ENCODE measurements around the gene ACBD6. TPM values are rescaled to one million over a fixed set of nuclear protein-coding genes. Genes with fewer than 3 reads are reported as not detected.

ACBD6 gene
- total RNA-seq, 1 donor: 54.0 TPM

GRCh38 chr1:180360333-180361075 lies 141.9 kb downstream of the ACBD6 start:
- no peak overlapping the region for H3K4me3 ChIP-seq (ENCODE audit: low read depth, low read length)
- peak; percentile 49 for DNase-seq (ENCODE audit: low read depth)
- TF ChIP-seq, protein P1, sequence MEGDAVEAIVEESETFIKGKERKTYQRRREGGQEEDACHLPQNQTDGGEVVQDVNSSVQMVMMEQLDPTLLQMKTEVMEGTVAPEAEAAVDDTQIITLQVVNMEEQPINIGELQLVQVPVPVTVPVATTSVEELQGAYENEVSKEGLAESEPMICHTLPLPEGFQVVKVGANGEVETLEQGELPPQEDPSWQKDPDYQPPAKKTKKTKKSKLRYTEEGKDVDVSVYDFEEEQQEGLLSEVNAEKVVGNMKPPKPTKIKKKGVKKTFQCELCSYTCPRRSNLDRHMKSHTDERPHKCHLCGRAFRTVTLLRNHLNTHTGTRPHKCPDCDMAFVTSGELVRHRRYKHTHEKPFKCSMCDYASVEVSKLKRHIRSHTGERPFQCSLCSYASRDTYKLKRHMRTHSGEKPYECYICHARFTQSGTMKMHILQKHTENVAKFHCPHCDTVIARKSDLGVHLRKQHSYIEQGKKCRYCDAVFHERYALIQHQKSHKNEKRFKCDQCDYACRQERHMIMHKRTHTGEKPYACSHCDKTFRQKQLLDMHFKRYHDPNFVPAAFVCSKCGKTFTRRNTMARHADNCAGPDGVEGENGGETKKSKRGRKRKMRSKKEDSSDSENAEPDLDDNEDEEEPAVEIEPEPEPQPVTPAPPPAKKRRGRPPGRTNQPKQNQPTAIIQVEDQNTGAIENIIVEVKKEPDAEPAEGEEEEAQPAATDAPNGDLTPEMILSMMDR (IDR thresholded peaks at IDR 0.05; ENCODE audit: insufficient read depth, low read length): no peak

- no peak overlapping the region for H3K4me3 ChIP-seq (ENCODE audit: low read depth, low read length)
- TF ChIP-seq, protein P1 (IDR thresholded peaks at IDR 0.05; ENCODE audit: insufficient read depth, low read length): no peak
- DNase-seq (ENCODE audit: low read depth): peak; percentile 35
Measured at GRCh38 chr1:180358649-180359048, 143.7 kb downstream of the ACBD6 start.

DNA sequence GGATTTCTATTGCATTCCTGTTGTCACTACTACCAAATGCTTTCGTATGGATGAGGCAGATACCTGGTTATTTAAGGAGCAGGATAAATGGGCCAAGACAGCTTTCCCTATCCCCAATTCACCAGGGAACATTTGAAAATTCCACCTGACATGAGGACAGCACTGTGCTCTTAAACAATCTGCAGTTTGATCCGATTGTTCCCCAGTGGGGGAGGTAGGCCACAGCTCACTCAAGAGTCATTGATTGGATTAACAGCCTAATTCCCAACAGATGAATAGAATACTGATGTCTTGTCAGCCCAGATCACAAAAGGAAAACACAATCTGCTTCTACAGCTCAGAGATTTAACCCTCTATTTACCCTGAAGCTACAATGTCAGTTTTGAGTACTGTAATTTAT lies 148.4 kb downstream of the ACBD6 start:
- DNase-seq (ENCODE audit: low read depth): no peak
- TF ChIP-seq, protein P1 (IDR thresholded peaks at IDR 0.05; ENCODE audit: insufficient read depth, low read length): no peak
- no peak overlapping the region for H3K4me3 ChIP-seq (ENCODE audit: low read depth, low read length)

DNA sequence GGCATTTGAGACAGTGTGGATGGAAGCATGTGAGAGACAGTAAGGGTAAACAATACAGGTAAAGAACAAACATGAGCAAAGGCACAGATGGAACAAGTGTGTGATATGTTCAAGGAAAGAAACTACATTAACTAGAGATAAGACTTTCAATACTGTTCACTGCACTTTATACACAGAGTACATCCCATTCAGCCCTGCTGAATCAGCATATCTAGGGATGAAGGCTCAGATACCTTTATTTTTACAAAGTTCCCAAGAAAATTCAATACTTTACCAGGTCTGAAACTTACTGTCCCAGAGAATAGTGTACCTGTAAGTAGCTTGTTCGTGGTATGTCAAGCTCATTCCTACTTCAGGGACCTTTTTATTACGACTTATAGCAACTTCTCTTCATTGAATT lies 149.8 kb downstream of the ACBD6 start:
- TF ChIP-seq, protein P1 (IDR thresholded peaks at IDR 0.05; ENCODE audit: insufficient read depth, low read length): no peak
- H3K4me3 ChIP-seq (ENCODE audit: low read depth, low read length): no peak overlapping the region
- no peak for DNase-seq (ENCODE audit: low read depth)

DNA sequence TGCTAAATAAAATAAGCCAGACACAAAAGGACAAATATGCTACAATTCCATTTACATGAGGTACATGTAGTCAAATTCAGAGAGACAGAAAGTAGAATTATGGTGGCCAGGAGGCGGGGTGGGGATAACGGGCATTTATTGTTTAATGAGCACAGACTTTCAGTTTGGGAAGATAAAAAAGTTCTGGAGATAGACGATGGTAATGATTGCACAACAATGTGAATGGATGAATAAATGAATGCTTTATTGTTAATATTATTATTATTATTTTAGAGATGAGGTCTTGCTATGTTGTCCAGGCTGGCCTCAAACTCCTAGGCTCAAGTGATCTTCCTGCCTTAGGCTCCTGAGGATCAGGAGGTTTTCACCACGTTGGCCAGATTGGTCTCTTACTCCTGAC lies 150.4 kb downstream of the ACBD6 start:
- no peak overlapping the region for H3K4me3 ChIP-seq (ENCODE audit: low read depth, low read length)
- TF ChIP-seq, protein P1 (IDR thresholded peaks at IDR 0.05; ENCODE audit: insufficient read depth, low read length): no peak

GRCh38 chr1:180345148-180345547 lies 157.2 kb downstream of the ACBD6 start:
- no peak overlapping the region for H3K4me3 ChIP-seq (ENCODE audit: low read depth, low read length)
- TF ChIP-seq, protein P1 (IDR thresholded peaks at IDR 0.05; ENCODE audit: insufficient read depth, low read length): no peak

More for the DNA sequence above, 150.4 kb downstream of the ACBD6 start:
- no peak for DNase-seq (ENCODE audit: low read depth)

More at GRCh38 chr1:180345148-180345547, 157.2 kb downstream of the ACBD6 start:
- DNase-seq (ENCODE audit: low read depth): no peak
